HG03103 (cell line): ENCODE measurements around the gene CAT.

Experiments
- ATAC-seq: cut with Tn5 transposase; IDR thresholded peaks from one replicate; pipeline ENCODE4 v1.9.1; 2021; ENCODE audit warnings: low read depth; ENCODE audit not compliant: unreplicated experiment

The CAT gene

DNA sequence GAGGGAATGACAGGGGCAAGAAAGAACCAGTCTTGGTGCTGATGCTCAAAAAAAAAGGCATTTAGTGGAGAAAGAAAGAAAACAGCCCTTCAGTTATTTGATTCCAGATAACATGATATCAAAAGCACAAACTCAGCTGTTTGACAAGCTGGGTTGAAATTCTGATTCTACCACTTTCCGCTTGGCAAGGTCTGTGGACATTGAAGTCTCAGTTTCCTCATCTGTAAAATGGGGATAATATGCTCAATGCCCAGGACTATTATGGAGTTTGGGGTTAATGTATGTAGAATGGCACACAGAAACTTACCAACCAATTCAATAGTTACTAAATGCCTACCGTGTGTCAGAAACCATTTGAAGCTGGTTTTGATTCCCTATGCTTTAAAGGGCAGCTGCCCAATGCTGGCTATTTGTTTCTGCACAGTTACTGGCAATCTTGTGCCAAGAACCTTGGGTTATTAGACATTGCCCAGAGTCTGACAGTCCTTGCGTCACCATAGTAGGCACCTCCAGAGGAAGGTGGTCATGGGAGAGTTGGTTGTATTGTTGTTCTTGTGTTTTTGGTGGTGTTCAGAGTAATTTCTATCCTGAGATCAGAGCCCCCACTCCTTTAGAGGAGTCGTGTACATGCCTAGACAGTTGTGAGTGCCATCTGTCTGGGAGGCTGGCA lies 55.3 kb downstream of the CAT start:
- no peak for ATAC-seq

DNA sequence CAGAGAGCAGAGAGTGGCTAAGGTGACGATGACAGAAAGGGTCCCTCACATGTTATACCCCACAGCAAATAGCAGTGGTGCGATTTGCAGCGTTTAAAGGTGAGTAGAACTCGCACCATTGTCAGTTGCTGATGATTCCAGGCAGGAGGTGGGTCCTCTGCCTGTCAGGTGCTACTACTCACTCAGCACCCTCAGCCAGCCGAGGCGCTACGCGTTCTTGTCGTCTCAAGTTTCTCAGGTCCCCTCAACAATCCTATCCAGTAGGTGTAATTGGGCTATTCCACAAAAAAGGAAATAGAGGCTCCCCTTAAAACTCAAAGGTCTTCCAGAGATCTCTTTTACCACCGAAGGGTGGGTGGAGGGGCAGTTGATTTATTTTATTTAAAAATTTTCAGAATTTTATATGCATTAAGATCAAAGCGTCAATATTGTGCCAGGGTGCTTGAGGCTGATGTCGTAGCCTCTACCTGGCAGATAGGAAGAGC lies 56.5 kb downstream of the CAT start:
- no peak for ATAC-seq

DNA sequence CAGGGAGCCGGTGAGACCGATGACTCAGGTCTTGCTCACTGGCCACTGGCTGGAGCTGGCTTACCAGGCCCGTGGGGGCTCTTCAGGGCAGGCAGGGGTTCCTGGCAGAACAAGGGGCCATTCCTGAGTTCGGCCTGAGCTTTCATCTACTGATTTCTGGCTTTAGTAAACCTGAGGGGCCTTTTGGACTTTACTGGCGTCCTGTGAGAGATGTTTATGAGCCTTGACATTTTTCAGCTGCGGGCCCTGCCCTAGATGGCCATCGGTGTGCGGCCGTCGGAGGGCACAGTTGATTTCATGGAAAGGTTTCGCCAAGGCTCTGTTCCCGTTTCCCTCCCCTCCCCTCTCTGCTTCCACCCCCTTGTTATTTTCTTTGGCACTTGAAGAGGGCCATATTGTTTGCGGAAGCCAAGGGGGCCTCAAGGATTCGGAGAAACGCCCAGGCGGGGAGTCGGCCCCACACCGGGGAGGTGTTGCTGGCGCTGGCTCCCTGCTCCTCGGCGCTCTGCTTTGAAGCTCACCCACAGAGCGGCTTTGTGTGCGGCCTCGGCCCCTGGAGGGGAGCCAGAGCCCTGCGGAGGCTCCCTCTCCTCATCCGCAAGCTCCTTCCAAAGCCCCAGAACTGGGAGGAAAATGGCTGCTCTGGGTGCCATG lies 57.1 kb downstream of the CAT start:
- no peak for ATAC-seq

DNA sequence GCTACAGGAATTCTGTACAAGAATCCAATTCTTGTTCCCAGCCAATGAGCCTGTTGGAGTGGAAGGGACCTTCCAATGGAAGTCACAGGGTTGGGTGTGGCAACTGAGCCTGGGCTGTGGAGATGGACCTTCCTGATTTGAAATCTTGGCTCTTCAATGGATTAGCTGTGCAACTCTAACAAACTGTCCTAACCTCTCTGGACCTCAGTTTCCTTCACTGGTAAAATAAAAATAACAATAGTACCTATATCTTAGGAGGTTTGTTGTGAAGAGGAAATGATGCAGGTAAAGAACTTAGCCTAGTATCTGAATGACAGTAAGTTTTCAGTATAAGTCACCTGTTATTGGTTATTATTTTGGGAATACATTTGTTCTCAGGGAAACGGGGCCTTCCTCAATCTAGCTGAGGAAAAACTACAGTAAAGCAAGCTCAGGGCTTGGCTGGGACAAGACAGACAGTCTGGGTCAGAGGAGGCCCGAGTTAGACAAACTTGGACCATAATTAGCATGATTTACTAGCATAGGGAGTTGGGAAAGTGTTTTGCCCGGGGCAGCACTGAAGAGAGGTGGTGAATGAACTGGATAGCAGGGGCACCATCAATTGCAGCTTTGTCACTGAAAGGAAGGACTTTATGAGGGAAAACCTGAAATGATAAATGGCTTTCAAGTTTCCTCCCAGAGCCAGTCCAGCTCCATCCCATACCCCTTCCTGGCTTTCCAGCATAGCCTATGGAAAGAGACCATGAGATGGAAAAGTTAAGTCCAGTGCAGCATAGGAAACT lies 61.2 kb downstream of the CAT start:
- ATAC-seq: no peak

DNA sequence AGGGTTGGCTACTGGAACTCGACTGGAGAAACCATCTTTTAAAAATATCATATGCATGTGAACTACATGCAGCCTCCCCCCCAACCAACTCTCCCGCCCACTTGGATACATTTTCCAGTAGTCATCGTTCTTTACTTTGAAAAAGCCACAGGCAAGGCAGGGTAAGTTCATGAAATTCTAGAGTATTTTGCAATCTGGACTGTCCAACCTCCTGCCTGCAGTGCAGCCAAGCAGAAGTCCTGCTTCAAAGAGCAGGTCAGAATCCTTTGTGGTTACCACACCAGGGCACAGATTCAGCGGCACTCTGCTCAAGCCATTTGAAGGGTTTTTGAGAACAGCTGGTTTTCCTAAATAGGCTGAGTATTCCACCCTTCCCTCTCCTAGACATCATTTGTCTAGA lies 62.8 kb downstream of the CAT start:
- no peak for ATAC-seq

DNA sequence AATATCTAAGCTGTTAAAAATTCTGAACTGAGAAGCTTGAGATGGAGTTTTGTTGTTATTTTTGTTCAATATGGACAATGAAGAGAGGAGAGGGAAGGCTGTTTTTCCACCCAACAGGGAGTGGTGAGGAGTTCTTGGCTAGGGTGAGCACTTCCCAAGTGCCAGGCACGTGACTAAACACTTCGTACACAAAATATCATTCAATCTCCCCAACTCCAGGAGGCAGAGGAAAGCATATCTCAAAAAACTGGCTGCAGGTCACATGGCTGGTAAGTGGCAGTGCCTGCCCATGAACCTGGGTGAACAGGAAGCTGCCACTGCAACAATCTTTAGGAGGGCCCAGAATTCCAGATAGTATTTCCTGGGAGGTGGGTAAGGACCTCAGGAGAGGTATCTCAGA lies 63.2 kb downstream of the CAT start:
- ATAC-seq: no peak

DNA sequence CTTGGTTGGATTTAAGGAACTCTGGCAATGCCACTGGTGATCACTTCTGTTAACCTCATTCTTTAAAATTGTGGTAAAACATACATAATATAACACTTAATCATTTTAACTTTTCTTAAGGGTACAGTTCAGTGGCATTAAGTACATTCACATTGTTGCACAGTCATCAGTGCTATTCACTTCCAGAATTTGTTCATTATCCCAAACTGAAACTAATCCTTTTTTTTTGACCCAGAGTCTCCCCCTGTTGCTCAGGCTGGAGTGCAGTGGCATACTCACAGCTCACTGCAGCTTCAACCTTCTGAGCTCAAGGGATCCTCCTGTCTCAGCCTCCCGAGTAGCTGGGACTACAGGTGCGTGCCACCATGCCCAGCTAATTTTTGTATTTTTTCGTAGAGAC lies 64.2 kb downstream of the CAT start:
- no peak for ATAC-seq

DNA sequence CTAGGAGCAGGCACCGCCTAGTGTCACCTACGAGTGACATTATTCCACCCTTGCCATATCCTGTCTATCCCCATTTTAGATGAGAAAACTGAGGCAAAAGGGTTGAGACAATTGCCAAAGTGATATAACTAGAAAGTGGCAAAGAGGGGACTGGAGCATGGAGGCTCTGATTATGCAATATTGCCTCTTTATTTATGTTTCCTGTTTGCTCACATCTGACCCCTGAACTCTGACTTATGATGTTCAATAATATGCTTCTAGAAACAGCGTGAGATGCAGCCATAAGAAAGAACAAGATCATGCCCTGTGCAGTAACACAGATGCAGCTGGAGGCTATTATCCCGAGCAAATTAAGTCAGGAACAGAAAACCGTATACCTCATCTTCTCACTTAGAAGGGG lies 67.1 kb downstream of the CAT start:
- ATAC-seq: no peak

DNA sequence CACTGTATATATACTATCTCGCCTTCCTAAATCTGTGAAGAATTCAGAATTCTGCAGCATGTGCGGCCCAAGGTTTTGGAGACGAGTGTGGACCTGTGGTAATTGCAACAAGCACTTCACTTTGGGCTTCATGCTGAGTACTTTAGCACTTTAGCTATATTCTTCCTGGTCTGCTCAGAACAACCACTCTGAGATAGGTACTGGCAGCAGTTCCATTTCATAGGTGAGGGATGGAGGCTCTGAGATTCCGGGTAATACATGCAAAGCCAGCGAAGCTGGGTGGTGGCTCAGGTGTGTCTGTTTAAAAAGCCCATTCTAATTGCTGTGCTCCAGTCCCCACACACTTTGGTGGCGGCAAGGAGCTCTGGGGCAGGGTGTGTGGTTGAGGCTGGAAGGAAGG lies 68.4 kb downstream of the CAT start:
- ATAC-seq: no peak

DNA sequence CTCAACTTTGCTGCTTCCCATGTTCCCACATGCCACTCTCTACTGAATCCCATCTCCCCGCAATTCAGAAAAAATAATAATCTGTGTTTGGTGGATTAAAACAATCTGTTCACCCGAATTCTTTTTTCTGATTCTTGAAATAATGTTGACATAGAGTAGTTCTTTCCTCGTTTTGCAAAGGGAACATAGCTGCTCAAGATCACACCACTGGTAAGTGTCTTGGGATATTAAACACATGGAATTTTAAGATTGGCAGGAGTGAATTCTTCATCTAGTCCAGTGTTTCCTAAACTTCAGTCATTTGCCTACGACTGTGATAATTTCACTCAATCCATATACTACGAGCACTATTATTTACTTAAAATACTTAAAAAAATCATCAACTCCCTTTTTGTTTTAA lies 68.9 kb downstream of the CAT start:
- ATAC-seq: no peak

DNA sequence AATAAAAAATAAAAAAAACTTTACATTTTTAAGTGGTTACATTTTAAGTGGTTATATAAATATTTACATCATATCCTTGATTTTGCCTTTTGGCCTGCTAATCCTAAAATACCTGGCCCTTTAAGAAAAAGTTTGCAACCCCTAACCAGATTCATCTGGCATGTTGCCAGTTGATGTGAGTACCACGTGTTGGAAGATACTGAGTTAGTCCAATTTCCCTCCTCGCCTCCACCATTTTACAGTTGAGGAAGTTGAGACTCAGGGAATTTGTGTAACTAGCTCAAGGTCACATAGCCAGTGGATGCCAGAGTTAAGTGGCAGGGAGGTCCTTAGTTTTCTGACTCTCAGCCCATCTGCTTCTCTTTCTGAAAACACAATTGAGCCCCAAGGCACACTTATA lies 69.8 kb downstream of the CAT start:
- ATAC-seq: no peak

DNA sequence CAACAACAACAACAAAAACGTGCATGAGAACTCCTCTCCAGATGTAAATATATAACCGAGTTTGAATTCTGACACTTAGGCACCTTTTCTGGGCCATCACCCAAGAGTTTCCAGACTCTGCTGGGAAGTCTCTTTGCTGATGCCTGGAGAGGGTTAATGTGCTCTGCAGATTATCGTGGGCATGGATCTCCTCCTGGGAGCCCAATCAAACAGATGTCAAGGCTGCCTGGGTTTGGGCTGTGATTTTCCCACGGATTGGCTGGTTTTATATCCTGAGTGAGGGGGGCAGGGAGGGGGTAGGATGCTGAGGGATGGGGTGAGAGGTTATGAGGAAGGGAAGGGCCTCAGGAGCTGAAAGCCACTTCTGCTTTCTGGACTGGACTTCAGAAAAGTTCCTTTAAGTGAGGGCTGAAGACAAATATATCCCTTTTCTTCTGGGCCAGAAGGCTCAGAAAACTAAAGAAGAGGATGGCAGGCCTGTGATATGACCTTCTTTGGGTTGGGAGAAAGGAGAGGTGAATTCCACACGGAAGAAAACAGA lies 70.7 kb downstream of the CAT start:
- ATAC-seq: no peak

DNA sequence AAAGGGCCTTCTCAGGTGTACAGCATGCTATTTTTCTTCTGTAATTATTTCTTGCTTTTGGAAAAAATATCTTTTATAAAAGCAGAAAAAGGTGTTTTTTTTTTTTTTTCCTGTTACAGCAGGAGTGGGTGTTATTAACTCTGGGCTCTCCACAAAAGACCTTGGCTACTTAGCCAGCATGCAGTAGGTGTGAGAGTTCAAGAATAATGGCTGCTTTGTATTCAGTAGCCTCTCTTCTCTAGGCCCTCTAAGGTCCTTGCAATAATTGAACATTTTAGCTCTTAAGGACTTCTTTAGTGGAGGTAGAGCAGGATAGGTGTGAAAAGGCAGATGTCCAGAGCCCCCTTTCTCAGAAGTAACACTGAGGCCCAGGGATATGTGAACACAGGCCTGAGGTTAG lies 71.5 kb downstream of the CAT start:
- no peak for ATAC-seq

DNA sequence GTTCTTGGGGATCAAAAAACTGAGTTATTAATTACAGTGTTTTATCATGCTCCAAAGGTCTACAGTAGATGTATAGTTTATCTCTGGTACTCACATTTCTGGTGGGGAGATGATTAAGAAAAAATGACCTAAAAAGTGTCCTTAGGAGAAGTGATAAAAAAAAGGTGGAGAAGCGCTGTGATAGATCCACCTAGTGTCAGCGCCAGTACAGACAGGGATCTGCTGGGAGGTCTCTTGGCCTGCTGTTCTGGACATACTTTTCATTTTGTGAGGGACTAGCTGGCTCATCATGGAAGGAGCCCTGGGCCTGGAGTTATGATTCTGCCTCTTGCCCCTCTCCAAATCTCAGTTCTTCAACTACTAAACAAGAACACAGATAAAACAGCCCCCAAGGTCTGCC lies 71.9 kb downstream of the CAT start:
- ATAC-seq: no peak

DNA sequence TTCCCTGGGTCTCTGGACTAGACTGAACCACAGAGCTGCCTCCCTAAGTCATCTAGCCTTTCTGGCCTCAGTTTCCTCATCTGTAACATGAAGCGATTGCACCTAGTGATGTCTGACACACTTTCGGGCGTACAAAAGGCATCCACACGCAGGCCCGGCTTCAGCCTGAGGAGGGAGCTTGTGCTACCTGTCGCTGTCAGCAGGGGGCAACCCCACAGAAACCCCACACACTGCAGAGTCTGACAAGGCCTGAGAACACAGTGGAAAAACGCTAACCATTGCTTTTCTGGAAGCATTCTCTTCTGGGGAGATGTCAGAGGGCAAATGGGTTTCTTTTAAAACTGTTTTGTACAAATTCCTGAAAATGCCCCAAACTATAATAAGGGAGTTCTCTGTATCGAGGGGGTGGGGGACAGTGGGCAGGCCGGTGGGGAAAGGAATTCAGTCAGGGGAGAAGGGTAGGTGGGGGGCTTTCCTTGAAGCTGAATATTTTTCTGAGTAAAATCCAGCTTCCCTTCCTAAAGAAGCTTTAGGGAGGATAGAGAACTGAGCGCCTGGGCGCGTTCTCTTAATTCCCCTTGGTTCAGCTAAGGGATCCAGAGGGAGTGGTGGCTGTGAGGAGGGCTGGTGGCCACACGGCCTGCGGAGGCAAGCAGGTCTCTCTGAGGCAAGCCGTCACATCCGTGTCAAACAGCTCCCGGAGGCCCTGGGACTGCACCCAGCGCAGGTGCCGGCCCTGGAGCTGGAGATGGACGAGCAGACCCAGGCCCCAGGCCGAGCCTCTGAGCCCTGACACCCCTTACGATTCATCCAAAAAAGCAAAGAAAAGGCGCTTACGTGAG lies 74.3 kb downstream of the CAT start:
- peak; percentile 73 for ATAC-seq

DNA sequence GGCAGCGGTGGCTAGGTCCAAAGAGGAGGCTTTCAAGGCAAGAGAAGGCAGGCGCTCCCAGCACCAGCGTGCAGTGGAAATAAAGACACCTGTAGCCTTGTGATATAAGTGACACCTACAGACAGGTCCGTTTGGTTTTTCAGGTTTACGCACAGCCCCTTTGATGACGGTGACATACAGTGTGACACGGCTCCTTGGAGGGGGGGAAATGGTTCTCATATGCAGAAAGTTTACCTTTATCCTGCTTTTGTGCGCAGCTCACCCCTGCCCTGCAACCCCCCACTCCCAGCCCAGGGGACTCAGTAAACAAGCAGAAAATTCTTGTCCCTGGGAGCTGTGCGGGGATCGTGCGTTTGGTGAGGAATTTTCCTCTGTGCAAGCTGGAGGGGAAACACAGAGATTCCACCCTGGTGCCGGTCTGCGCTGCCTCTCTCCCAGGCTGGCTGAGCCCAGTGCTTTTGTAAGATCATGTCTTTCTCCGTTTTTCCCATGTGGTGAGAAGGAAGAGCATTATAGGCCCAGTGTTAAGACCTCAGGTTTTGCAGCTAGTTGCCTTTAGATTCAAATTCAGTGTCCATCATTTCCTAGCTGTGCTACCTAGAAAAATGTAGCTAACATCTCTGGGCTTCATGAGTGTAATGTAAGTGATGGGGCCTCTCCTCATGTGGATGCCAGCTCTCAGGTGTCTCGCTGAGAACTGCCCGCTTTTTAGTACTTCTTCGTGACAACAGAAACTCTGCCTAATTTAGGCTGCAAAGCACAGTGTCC lies 75.1 kb downstream of the CAT start, which contains the start of gene ELF5:
Gene ELF5, minus strand, starts transcription at position 113 of the 768 bp plus-strand sequence. CDS start 8,045 bp downstream, outside the sequence.
- no peak for ATAC-seq

DNA sequence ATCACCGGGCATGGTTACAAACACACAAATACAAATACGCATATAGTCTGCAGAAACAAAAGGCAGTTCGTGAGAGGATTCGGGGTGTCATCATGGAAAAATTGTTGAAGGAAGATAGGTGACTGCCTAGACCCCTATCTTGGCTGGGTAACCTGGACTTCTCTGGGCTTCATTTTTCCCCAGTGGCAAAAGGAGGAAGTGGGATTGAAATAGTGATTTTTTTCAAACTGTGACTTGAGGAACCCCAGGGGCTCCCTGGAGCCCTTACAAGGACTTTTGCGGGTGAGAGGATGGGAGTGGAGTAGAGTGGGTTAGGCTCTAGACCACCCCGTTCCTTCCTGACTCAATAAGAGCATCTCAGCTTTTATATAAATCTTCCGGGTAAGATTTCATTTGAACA lies 75.9 kb downstream of the CAT start:
- ATAC-seq: no peak

DNA sequence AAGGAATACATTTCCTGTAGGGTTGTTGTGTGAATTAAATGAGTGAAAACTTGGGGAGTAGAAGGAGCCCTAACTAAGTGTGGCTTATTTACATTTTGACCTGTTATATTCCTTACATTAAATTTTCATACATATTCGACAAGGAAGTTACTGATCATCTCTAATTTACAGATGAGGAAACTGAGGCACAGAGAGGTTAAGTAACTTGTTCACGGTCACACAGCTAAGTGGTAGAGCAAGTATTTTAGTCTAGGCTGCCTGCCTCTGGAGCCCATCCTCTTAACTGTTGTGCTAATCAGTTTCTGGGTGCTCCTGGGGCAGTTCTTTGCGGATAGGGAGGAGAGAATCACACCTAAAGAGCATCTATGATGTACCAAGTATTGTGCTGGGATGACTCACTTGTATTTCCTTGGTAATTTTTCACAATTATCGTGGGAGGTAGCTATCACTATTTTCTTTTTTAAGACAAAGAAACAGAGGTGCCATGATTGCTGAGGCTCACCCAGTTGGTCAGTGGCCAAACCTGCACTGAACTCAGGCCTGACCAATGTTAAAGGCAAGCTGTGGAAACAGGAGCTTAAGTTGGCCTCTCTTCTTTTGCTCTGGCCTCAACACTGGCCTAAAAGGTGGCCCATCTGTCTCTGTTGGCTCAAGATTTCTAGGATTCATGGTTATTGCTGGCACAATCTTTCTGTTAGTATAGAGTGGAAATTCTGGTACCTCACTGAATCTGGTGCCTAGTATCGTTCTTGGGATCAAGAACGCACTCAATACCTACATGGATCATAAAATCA lies 77.7 kb downstream of the CAT start:
- ATAC-seq: no peak
